SK-N-SH (cell line): ENCODE data around the gene TEX54. TPM values are rescaled to one million over a fixed set of nuclear protein-coding genes. Genes with fewer than 3 reads are reported as not detected.

Source experiments
- CTCF ChIA-PET: fragments of 300-600, 350-600 bp; formaldehyde crosslinking; extraction: SDS; loops from one replicate; lab custom pipeline; 2021; lab: Yijun Ruan, JAX
- POLR2A ChIA-PET: fragments of 350-600 bp; sonication (Branson Sonifier 250); formaldehyde crosslinking; extraction: SDS; loops from one replicate; lab custom pipeline; 2020; ENCODE audit warnings: antibody characterized with exemption, inconsistent platforms; lab: Yijun Ruan, JAX
- DNase-seq: peaks from one replicate; pipeline ENCODE4 v3.0.0; 2012
- H2AFZ ChIP-seq: fragments of 200-600 bp; sonication (generic); 2 replicates; pipeline ENCODE4 v1.8.1; 2016; ENCODE audit warnings: antibody characterized with exemption, mild to moderate bottlenecking, low read depth
- H3F3A ChIP-seq: fragments of 200-600 bp; sonication (generic); replicated peaks from 2 replicates; pipeline ENCODE3; 2016; ENCODE audit warnings: antibody characterized with exemption, mild to moderate bottlenecking; ENCODE audit not compliant: insufficient read depth
- H3K27ac ChIP-seq, 2 experiments: fragments of 200-500 bp in 1 of 2; fragments of 200-600 bp in 1 of 2; sonication (Bioruptor generic) in 1 of 2; sonication (generic), shearing (Covaris generic) in 1 of 2; 2 replicates each; pipeline versions ENCODE4 v1.5.1 to v1.6.1; 2014 to 2016; ENCODE audit warnings: low read depth in 2 of 2, inconsistent platforms in 1 of 2, low read length in 1 of 2, mild to moderate bottlenecking in 1 of 2, mixed read lengths in 1 of 2
- H3K27me3 ChIP-seq: fragments of 200-600 bp; sonication (generic), shearing (Covaris generic); 2 replicates; pipeline ENCODE4 v1.6.1; 2016; ENCODE audit warnings: mixed run types; ENCODE audit not compliant: insufficient read depth
- H3K36me3 ChIP-seq, 2 experiments: fragments of 200-500 bp in 1 of 2; fragments of 200-600 bp in 1 of 2; sonication (Bioruptor generic) in 1 of 2; sonication (generic) in 1 of 2; replicated peaks in 1 of 2; 2 replicates each; pipeline versions ENCODE3 to v1.5.1; 2014 to 2016; ENCODE audit warnings: low read length in 1 of 2, mild to moderate bottlenecking in 1 of 2; ENCODE audit not compliant: insufficient read depth in 2 of 2, control insufficient read depth in 1 of 2
- H3K4me1 ChIP-seq, 2 experiments: fragments of 200-500 bp in 1 of 2; fragments of 200-600 bp in 1 of 2; sonication (Bioruptor generic) in 1 of 2; sonication (generic), shearing (Covaris generic) in 1 of 2; 2 replicates each; pipeline versions ENCODE4 v1.5.1 to v1.6.1; 2014 to 2016; ENCODE audit warnings: low read depth in 1 of 2, low read length in 1 of 2, mixed run types in 1 of 2; ENCODE audit not compliant: insufficient read depth in 2 of 2, control insufficient read depth in 1 of 2
- H3K4me2 ChIP-seq: fragments of 200-600 bp; sonication (generic), shearing (Covaris generic); 2 replicates; pipeline ENCODE4 v1.6.1; 2017; ENCODE audit warnings: mixed run types
- H3K4me3 ChIP-seq, 2 experiments: fragments of 200-500 bp in 1 of 2; fragments of 200-600 bp in 1 of 2; sonication (Bioruptor generic) in 1 of 2; sonication (generic), shearing (Covaris generic) in 1 of 2; 2 replicates each; pipeline versions ENCODE4 v1.5.1 to v1.8.1; 2014 to 2016; ENCODE audit warnings: low read depth in 2 of 2, inconsistent platforms in 1 of 2, low read length in 1 of 2, mild to moderate bottlenecking in 1 of 2, mixed read lengths in 1 of 2, moderate library complexity in 1 of 2
- H3K79me2 ChIP-seq: fragments of 200-600 bp; sonication (generic); 2 replicates; pipeline ENCODE4 v1.8.1; 2017; ENCODE audit warnings: mild to moderate bottlenecking; ENCODE audit not compliant: insufficient read depth
- H3K9ac ChIP-seq: fragments of 200-600 bp; sonication (generic); 2 replicates; pipeline ENCODE4 v1.6.1; 2017; ENCODE audit warnings: mixed run types
- H3K9me2 ChIP-seq: fragments of 200-600 bp; sonication (generic); 2 replicates; pipeline ENCODE4 v1.6.1; 2017; ENCODE audit warnings: mixed run types
- H3K9me3 ChIP-seq: fragments of 200-600 bp; sonication (generic); 2 replicates; pipeline ENCODE4 v1.6.1; 2017; ENCODE audit warnings: mixed run types, mild to moderate bottlenecking, moderate library complexity
- H4K20me1 ChIP-seq: fragments of 200-600 bp; sonication (generic); 2 replicates; pipeline ENCODE4 v1.6.1; 2017; ENCODE audit warnings: mild to moderate bottlenecking, mixed run types; ENCODE audit not compliant: insufficient read depth
- CHD2 ChIP-seq: fragments of 150-350 bp; IDR thresholded peaks from 2 replicates; pipeline ENCODE4 v1.6.1; 2018; ENCODE audit warnings: low read length; ENCODE audit not compliant: partially characterized antibody
- ELF1 ChIP-seq: IDR thresholded peaks from 2 replicates; pipeline ENCODE4 v1.4.0; 2012
- EP300 ChIP-seq, 2 experiments: IDR thresholded peaks; 2 replicates each; pipeline versions ENCODE4 v1.4.0 to v1.6.1; 2012; ENCODE audit warnings: borderline replicate concordance in 1 of 2, low read depth in 1 of 2, low read length in 1 of 2
- EZH2phosphoT487 ChIP-seq: fragments of 200-600 bp; sonication (generic); IDR thresholded peaks from 2 replicates; pipeline ENCODE4 v1.6.1; 2017; ENCODE audit warnings: low read depth, mixed run types, mild to moderate bottlenecking, antibody characterized with exemption, moderate library complexity, borderline replicate concordance
- FOXJ3 ChIP-seq: sonication (generic); formaldehyde crosslinking; IDR thresholded peaks from 2 replicates; pipeline ENCODE4 v1.5.1; 2020; ENCODE audit warnings: mild to moderate bottlenecking, missing genetic modification reagents
- FOXM1 ChIP-seq: IDR thresholded peaks from 2 replicates; pipeline ENCODE4 v1.4.0; 2012; ENCODE audit warnings: low read depth, mild to moderate bottlenecking
- GATA2 ChIP-seq: sonication (generic); formaldehyde crosslinking; IDR thresholded peaks from 2 replicates; pipeline ENCODE4 v1.5.0; 2020; ENCODE audit warnings: mild to moderate bottlenecking, missing genetic modification reagents
- NFIC ChIP-seq: IDR thresholded peaks from 2 replicates; pipeline ENCODE4 v1.4.0; 2012; ENCODE audit warnings: borderline replicate concordance
- NRF1 ChIP-seq: IDR thresholded peaks from 2 replicates; pipeline ENCODE4 v1.6.1; 2012; ENCODE audit warnings: low read depth, mild to moderate bottlenecking, low read length
- POLR2AphosphoS5 ChIP-seq: IDR thresholded peaks from 2 replicates; pipeline ENCODE4 v1.6.1; 2012; ENCODE audit warnings: low read depth, low read length
- RAD21 ChIP-seq: IDR thresholded peaks from 2 replicates; pipeline ENCODE4 v1.6.1; 2012; ENCODE audit warnings: mild to moderate bottlenecking, low read length
- RCOR1 ChIP-seq: fragments of 150-350 bp; IDR thresholded peaks from 2 replicates; pipeline ENCODE4 v1.6.1; 2017; ENCODE audit warnings: antibody characterized with exemption, low read length
- SMC3 ChIP-seq: IDR thresholded peaks from 2 replicates; pipeline ENCODE4 v1.6.1; 2012; ENCODE audit warnings: low read depth, low read length, improper control_type of control experiment
- YY1 ChIP-seq: IDR thresholded peaks from 2 replicates; pipeline ENCODE4 v1.4.0; 2012; ENCODE audit warnings: low read depth, mild to moderate bottlenecking
- WGBS: methylation state at CpG from one replicate; pipeline ENCODE4 v1.1.6; 2017; ENCODE audit warnings: low lambda C conversion rate; 5-methylcytosine and 5-hydroxymethylcytosine counted together
- polyA plus RNA-seq, 3 experiments: library from polyadenylated mRNA; depleted of rRNA; stranded (reverse); fragments of >200 nt; gene quantifications; 2 replicates each; pipeline ENCODE4 v1.2.3, GENCODE V29; 2012
- TF ChIP-seq, protein P1 (sequence below): IDR thresholded peaks from 2 replicates; pipeline ENCODE4 v1.4.0; 2012; ENCODE audit warnings: low read depth, borderline replicate concordance
- TF ChIP-seq, protein P2 (sequence below): IDR thresholded peaks from 2 replicates; pipeline ENCODE4 v1.6.1; 2012; ENCODE audit warnings: mild to moderate bottlenecking, low read depth, low read length, moderate library complexity

Gene TEX54
- polyA plus RNA-seq, 1 of the 3 experiments (the other 2 are of a cell fraction): not detected

DNA sequence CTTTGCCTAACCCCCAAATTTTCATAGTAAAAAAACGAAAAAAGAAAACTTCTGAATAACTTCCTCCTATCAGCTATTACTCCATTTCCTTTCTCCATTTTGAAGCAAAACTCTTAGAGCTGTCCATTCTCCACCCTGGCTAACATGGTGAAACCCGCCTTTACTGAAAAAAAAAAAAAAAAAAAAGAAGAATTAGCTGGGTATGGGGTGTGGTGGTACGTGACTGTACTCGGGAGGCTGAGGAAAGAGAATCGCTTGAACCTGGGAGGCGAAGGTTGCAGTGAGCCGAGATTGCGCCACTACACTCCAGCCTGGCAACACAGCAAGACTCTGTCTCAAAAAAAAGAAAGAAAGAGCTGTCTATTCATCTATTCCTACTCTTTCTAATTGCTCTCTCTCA lies 16.1 kb downstream of the TEX54 start:
- no peaks in the 10 kb centered on the region for H3K4me1 ChIP-seq
- H3K27ac ChIP-seq: no peak overlapping the region
- no peak overlapping the region for H3K4me3 ChIP-seq
- H3K9me3 ChIP-seq: no peaks in the 10 kb centered on the region
- H4K20me1 ChIP-seq: no peaks in the 10 kb centered on the region
- peaks cover 11% of the 10 kb centered on the region for H3F3A ChIP-seq
- H3K9ac ChIP-seq: no peak overlapping the region
- peaks cover 5 to 32% of the 10 kb centered on the region in 2 experiments for H3K36me3 ChIP-seq
- no peak overlapping the region for H3K4me2 ChIP-seq
- TF ChIP-seq RAD21 (no peak), EZH2phosphoT487 (no peak)
- ChIA-PET CTCF (interaction anchor here (0.6 to 1.5 kb wide), 5 partner anchors 10 to 46 kb away, joined by 3 to 4 read pairs (median 3); partner anchors contain the start of genes NXF1 and TMEM179B), POLR2A (interaction anchor here (0.7 to 1.9 kb wide), 2 partner anchors 9 to 11 kb away, joined by 3 to 6 read pairs; partner anchors contain the start of gene NXF1)
- H2AFZ ChIP-seq: no peak overlapping the region
- no peak for DNase-seq
- no peaks in the 10 kb centered on the region for H3K27me3 ChIP-seq
- 93% methylated on average over 8 of the region's 8 CpGs for WGBS
- no peaks in the 10 kb centered on the region for H3K79me2 ChIP-seq
- H3K9me2 ChIP-seq: no peaks in the 10 kb centered on the region

DNA sequence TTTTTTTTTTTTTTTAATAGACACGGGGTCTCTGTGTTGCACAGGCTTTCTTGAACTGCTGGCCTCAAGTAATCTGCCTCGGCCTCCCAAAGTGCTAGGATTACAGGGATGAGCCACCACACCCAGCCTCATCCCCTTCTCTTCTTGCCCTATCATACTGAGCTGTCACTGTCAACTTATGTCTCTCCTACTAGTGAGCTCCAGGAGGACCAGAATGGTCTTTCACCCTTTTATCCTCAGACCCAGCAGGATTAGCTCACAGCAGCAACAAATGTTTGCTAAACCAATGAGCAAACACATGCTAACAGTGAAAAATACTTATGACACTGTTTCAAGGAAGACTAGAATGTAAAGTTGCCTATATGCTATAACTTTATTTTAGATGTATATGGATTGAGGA lies 21.0 kb downstream of the TEX54 start:
- Histone ChIP-seq H3K27me3 (no peaks in the 10 kb centered on the region), H3F3A (peaks cover 25% of the 10 kb centered on the region), H3K9me3 (no peaks in the 10 kb centered on the region), H3K9ac (no peak overlapping the region), H3K79me2 (no peaks in the 10 kb centered on the region), H2AFZ (no peak overlapping the region), H3K4me1 (no peaks in the 10 kb centered on the region; a peak in 1 of 4 replicates), H3K9me2 (no peaks in the 10 kb centered on the region), H3K27ac (no peak overlapping the region), H3K4me2 (no peak overlapping the region), H3K36me3 (peaks cover 0 to 12% of the 10 kb centered on the region in 2 experiments), H4K20me1 (no peaks in the 10 kb centered on the region), H3K4me3 (no peak overlapping the region)
- ChIA-PET POLR2A (no interaction called here), CTCF (interaction anchor here (0.8 to 2.1 kb wide), 2 partner anchors 21 to 25 kb away, joined by 3 to 6 read pairs; partner anchors contain the start of gene TEX54)
- WGBS: 57% methylated on average over 2 of the region's 2 CpGs
- no peak for DNase-seq
- TF ChIP-seq NFIC: no peak
- no peak for TF ChIP-seq CHD2
- no peak for TF ChIP-seq FOXJ3
- TF ChIP-seq, protein P1, sequence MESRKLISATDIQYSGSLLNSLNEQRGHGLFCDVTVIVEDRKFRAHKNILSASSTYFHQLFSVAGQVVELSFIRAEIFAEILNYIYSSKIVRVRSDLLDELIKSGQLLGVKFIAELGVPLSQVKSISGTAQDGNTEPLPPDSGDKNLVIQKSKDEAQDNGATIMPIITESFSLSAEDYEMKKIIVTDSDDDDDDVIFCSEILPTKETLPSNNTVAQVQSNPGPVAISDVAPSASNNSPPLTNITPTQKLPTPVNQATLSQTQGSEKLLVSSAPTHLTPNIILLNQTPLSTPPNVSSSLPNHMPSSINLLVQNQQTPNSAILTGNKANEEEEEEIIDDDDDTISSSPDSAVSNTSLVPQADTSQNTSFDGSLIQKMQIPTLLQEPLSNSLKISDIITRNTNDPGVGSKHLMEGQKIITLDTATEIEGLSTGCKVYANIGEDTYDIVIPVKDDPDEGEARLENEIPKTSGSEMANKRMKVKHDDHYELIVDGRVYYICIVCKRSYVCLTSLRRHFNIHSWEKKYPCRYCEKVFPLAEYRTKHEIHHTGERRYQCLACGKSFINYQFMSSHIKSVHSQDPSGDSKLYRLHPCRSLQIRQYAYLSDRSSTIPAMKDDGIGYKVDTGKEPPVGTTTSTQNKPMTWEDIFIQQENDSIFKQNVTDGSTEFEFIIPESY: no peak
- no peak for TF ChIP-seq NRF1
- no peak for TF ChIP-seq ELF1
- TF ChIP-seq YY1: no peak
- TF ChIP-seq SMC3: no peak
- TF ChIP-seq FOXM1: no peak

- H3F3A ChIP-seq: peaks cover 22% of the 10 kb centered on the region
- H2AFZ ChIP-seq: no peak overlapping the region
- H3K9me2 ChIP-seq: no peaks in the 10 kb centered on the region
- H3K9me3 ChIP-seq: no peaks in the 10 kb centered on the region
- no peak overlapping the region for H3K27ac ChIP-seq
- H4K20me1 ChIP-seq: no peaks in the 10 kb centered on the region
- peaks cover 0 to 4% of the 10 kb centered on the region in 2 experiments; a peak in 1 of 4 replicates for H3K4me1 ChIP-seq
- ChIA-PET POLR2A (interaction anchor here (0.6 kb wide), 1 partner anchor 21 kb away, joined by 3 read pairs; the partner anchor contains the start of gene STX5), CTCF (no interaction called here)
- H3K27me3 ChIP-seq: no peaks in the 10 kb centered on the region
- 59% methylated on average over 1 of the region's 1 CpG for WGBS
- TF ChIP-seq POLR2AphosphoS5 (no peak), EP300 (IDR thresholded peaks at IDR 0.05; ENCODE audit: borderline replicate concordance in 1 of 2, low read depth in 1 of 2, low read length in 1 of 2) (no peak), GATA2 (CRISPR knock-in tag) (no peak), RCOR1 (no peak), NRF1 (no peak)
- TF ChIP-seq, protein P2, sequence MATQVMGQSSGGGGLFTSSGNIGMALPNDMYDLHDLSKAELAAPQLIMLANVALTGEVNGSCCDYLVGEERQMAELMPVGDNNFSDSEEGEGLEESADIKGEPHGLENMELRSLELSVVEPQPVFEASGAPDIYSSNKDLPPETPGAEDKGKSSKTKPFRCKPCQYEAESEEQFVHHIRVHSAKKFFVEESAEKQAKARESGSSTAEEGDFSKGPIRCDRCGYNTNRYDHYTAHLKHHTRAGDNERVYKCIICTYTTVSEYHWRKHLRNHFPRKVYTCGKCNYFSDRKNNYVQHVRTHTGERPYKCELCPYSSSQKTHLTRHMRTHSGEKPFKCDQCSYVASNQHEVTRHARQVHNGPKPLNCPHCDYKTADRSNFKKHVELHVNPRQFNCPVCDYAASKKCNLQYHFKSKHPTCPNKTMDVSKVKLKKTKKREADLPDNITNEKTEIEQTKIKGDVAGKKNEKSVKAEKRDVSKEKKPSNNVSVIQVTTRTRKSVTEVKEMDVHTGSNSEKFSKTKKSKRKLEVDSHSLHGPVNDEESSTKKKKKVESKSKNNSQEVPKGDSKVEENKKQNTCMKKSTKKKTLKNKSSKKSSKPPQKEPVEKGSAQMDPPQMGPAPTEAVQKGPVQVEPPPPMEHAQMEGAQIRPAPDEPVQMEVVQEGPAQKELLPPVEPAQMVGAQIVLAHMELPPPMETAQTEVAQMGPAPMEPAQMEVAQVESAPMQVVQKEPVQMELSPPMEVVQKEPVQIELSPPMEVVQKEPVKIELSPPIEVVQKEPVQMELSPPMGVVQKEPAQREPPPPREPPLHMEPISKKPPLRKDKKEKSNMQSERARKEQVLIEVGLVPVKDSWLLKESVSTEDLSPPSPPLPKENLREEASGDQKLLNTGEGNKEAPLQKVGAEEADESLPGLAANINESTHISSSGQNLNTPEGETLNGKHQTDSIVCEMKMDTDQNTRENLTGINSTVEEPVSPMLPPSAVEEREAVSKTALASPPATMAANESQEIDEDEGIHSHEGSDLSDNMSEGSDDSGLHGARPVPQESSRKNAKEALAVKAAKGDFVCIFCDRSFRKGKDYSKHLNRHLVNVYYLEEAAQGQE: no peak
- H3K4me2 ChIP-seq: no peak overlapping the region
- H3K9ac ChIP-seq: no peak overlapping the region
- no peak for DNase-seq
- H3K79me2 ChIP-seq: no peaks in the 10 kb centered on the region
- peaks cover 0 to 3% of the 10 kb centered on the region in 2 experiments for H3K36me3 ChIP-seq
- no peak overlapping the region for H3K4me3 ChIP-seq
Observed at GRCh38 chr11:62810748-62811147, 21.9 kb downstream of the TEX54 start.
